Hepatocyte (in vitro differentiated cells): ENCODE data around the gene GGT6.

Experiments
- EZH2phosphoT487 ChIP-seq: fragments of 200-600 bp; sonication (generic); IDR thresholded peaks from one replicate; pipeline ENCODE4 v1.6.1; 2018; ENCODE audit warnings: antibody characterized with exemption, mild to moderate bottlenecking, low read depth, moderate library complexity; ENCODE audit not compliant: unreplicated experiment, severe bottlenecking
- TF ChIP-seq, protein P1 (sequence below): fragments of 200-600 bp; sonication (generic); IDR thresholded peaks from 2 replicates; pipeline ENCODE4 v1.5.1; 2016; ENCODE audit warnings: antibody characterized with exemption, mild to moderate bottlenecking; ENCODE audit not compliant: poor library complexity

DNA sequence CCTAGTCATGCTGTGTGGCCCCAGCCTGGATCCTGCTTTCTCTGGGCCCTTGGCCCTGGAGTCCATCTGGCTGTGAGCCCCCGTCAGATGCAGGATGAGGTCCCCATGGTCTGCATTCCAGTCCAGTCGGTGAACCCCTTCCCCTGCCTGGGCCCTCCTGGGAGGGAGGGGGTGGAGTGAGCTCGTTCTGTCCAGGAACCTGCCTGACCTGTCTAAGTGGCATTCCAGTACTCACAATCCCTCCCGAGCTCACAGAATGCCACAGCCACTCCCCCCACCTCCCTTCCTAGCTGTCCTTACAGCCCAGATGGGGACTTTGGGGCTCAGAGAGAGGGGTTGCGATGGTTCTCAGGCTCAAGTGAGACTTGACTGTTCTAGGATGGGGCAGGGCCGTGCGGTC, 46.2 kb downstream of the GGT6 start:
- TF ChIP-seq, protein P1, sequence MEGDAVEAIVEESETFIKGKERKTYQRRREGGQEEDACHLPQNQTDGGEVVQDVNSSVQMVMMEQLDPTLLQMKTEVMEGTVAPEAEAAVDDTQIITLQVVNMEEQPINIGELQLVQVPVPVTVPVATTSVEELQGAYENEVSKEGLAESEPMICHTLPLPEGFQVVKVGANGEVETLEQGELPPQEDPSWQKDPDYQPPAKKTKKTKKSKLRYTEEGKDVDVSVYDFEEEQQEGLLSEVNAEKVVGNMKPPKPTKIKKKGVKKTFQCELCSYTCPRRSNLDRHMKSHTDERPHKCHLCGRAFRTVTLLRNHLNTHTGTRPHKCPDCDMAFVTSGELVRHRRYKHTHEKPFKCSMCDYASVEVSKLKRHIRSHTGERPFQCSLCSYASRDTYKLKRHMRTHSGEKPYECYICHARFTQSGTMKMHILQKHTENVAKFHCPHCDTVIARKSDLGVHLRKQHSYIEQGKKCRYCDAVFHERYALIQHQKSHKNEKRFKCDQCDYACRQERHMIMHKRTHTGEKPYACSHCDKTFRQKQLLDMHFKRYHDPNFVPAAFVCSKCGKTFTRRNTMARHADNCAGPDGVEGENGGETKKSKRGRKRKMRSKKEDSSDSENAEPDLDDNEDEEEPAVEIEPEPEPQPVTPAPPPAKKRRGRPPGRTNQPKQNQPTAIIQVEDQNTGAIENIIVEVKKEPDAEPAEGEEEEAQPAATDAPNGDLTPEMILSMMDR = no peak
- TF ChIP-seq EZH2phosphoT487 = no peak
